NCI-H1048 (cell line): ENCODE data around the gene ATG7.
A peak's percentile ranks its signal among the peaks of the same experiment; 100 is the strongest.
"Not testable (repeated sequence)": the region's sequence is repeated elsewhere in the genome, so short reads cannot be mapped to it uniquely, and the experiment has no call there.

Experiments
- DNase-seq: peaks from one replicate; lab custom pipeline; 2025; lab: John Stamatoyannopoulos, UW

Gene ATG7

GRCh38 chr3:11297126-11297525 is 24.9 kb downstream of the ATG7 start:
- no peak for DNase-seq

GRCh38 chr3:11300970-11301369 is 28.8 kb downstream of the ATG7 start:
- no peak for DNase-seq

GRCh38 chr3:11302444-11302843 is 30.2 kb downstream of the ATG7 start:
- no peak for DNase-seq

GRCh38 chr3:11304175-11304574 is 32.0 kb downstream of the ATG7 start:
- no peak for DNase-seq

- no peak for DNase-seq
Observed at GRCh38 chr3:11305509-11305908, 33.3 kb downstream of the ATG7 start.

- no peak for DNase-seq
Observed at GRCh38 chr3:11306817-11307589, 34.8 kb downstream of the ATG7 start.

GRCh38 chr3:11307830-11308432 is 35.7 kb downstream of the ATG7 start:
- DNase-seq = no peak

GRCh38 chr3:11310258-11310657 is 38.1 kb downstream of the ATG7 start:
- no peak for DNase-seq

GRCh38 chr3:11312166-11312565 is 40.0 kb downstream of the ATG7 start:
- no peak for DNase-seq

GRCh38 chr3:11317300-11317699 is 45.1 kb downstream of the ATG7 start:
- DNase-seq = no peak

- no peak for DNase-seq
Observed at GRCh38 chr3:11322931-11323330, 50.7 kb downstream of the ATG7 start.

GRCh38 chr3:11323813-11324212 is 51.6 kb downstream of the ATG7 start:
- DNase-seq = no peak

GRCh38 chr3:11327619-11328018 is 55.4 kb downstream of the ATG7 start:
- no peak for DNase-seq

- no peak for DNase-seq
Observed at GRCh38 chr3:11328196-11328945, 56.2 kb downstream of the ATG7 start.

- DNase-seq = no peak
Observed at GRCh38 chr3:11329777-11330176, 57.6 kb downstream of the ATG7 start.

GRCh38 chr3:11331101-11331500 is 58.9 kb downstream of the ATG7 start:
- no peak for DNase-seq

GRCh38 chr3:11335056-11335608 is 62.9 kb downstream of the ATG7 start:
- peak; percentile 11 for DNase-seq

- DNase-seq = no peak
Observed at GRCh38 chr3:11339541-11339940, 67.3 kb downstream of the ATG7 start.

GRCh38 chr3:11346416-11346815 is 74.2 kb downstream of the ATG7 start:
- no peak for DNase-seq

GRCh38 chr3:11348877-11349276 is 76.7 kb downstream of the ATG7 start:
- not testable (repeated sequence) for DNase-seq

- DNase-seq = no peak
Observed at GRCh38 chr3:11349446-11349845, 77.2 kb downstream of the ATG7 start.

GRCh38 chr3:11350374-11350773 is 78.2 kb downstream of the ATG7 start:
- no peak for DNase-seq

GRCh38 chr3:11351451-11351850 is 79.3 kb downstream of the ATG7 start:
- no peak for DNase-seq
